Activated CD4-positive, alpha-beta T cell treated with anti-CD3 and anti-CD28 coated beads, Interleukin-2, amount 50 U/mL, for 16 hours (primary cell): ENCODE results near the gene IPPK.
"Not testable (repeated sequence)": the region's sequence is repeated elsewhere in the genome, so short reads cannot be mapped to it uniquely, and the experiment has no call there.

Experiments used
- DNase-seq: peaks from one replicate; pipeline ENCODE4 v3.0.0-alpha.2; 2020

The IPPK gene

DNA sequence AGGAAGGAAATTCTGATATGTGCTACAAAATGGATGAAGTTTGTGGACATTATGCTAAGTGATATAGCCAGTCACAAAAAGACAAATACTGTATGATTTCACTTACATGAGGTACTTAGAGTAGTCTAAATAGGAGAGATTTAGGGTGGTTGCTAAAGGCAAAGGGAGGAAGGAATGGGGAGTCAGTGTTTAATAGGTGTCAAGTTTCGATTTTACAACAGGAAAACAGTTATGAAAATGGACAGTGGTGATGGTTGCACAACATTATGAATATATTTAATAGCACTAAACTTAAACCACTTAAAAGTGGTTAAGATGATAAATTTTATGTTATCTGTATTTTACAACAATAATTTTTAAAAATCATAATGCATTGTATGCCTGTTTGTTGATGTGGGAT lies 93.8 kb downstream of the IPPK start:
- DNase-seq, result no peak

DNA sequence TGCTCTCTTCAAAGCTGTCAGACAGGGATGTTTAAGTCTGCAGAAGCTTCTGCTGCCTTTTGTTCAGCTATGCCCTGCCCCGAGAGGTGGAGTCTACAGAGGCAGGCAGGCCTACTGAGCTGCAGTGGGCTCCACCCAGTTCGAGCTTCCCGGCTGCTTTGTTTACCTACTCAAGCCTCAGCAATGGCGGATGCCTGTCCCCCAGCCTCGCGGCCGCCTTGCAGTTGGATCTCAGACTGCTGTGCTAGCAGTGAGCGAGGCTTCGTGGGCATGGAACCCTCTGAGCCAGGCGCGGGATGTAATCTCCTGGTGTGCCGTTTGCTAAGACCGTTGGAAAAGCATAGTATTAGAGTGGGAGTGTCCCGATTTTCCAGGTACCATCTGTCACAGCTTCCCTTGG lies 96.3 kb downstream of the IPPK start:
- DNase-seq, result not testable (repeated sequence)

DNA sequence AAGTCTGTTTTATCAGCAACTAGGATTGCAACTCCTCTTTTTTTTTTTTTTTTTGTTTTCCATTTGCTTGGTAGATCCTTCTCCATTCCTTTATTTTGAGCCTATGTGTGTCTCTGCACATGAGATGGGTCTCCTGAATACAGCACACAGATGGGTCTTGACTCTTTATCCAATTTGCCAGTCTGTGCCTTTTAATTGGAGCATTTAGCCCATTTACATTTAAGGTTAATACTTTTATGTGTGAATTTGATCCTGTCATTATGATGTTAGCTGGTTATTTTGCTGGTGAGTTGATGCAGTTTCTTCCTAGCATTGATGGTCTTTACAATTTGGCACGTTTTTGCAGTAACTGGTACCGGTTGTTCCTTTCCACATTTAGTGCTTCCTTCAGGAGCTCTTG lies 98.1 kb downstream of the IPPK start:
- DNase-seq, result not testable (repeated sequence)

DNA sequence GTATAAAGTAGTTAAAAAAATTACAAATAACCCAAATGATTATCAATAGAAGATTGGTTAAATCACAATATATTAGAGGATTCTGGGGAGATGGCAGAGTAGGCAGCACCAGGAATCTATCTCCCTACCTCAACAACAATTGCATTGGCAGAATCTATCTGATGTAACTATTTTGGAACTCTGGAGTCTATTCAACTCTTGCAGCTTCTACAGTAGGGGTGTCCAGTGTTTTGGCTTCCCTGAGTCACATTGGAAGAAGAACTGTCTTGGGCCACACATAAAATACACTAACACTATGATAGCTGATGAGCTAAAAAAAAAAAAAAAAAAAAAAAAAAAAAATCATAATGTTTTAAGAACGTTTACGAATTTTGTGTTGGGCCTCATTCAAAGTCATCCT lies 104.9 kb downstream of the IPPK start:
- DNase-seq, result no peak

DNA sequence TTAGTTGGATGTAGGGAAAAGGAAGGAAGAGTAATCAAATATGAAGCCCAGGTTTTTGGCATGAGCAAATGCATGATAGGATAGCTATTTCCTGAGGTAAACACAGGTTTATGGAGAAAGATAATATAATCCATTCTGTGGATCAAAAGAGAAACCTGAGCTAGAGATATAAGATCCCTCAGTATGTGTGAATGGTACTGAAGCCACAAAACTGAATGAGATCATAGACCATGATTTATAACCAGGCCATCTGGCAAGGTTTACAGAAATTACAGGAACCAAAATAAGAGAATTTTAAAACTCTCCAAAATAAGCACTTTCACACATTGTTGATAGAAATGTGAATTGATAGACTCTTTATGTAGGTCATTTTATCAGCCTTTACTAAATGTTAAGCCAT lies 105.4 kb downstream of the IPPK start:
- no peak for DNase-seq
